Testis (tissue), 3 donors: ENCODE data around the gene ZXDC. TPM values are rescaled to one million over a fixed set of nuclear protein-coding genes. Genes with fewer than 3 reads are reported as not detected.
A peak's percentile ranks its signal among the peaks of the same experiment; 100 is the strongest.

Experiments used
- DNase-seq: peaks from one replicate; pipeline ENCODE4 v3.0.0-alpha.2; 2019
- H3K27ac ChIP-seq, 2 donors: fragments of 200-600 bp; sonication (generic); one replicate each; pipeline ENCODE4 v1.5.1; 2019
- H3K27me3 ChIP-seq: fragments of 200-600 bp; sonication (generic); one replicate; pipeline ENCODE4 v1.5.1; 2019
- H3K36me3 ChIP-seq: fragments of 200-600 bp; sonication (generic); one replicate; pipeline ENCODE4 v1.5.1; 2017; ENCODE audit warnings: low read depth; ENCODE audit errors: missing control alignments
- H3K4me1 ChIP-seq: fragments of 200-600 bp; sonication (generic); one replicate; pipeline ENCODE4 v1.5.1; 2019
- H3K4me3 ChIP-seq, 2 donors: fragments of 200-600 bp; sonication (generic); one replicate each; pipeline ENCODE4 v1.5.1; 2017 to 2019
- H3K9me3 ChIP-seq: fragments of 200-600 bp; sonication (generic); one replicate; pipeline ENCODE4 v1.5.1; 2017
- POLR2A ChIP-seq: fragments of 450-650 bp; IDR thresholded peaks from one replicate; pipeline ENCODE4 v1.6.1; 2017; ENCODE audit warnings: antibody characterized with exemption, mild to moderate bottlenecking, moderate library complexity
- WGBS, 2 donors: methylation state at CpG; one replicate each; pipeline ENCODE4 v1.1.5; 2018; 5-methylcytosine and 5-hydroxymethylcytosine counted together
- intact Hi-C: fragments of 100-400 bp; cut with DNase I; formaldehyde crosslinking; loops from one replicate; pipeline ENCODE4 v1.15.1; 2023; ENCODE audit warnings: low total_unique reads
- polyA plus RNA-seq: library from polyadenylated mRNA; stranded (reverse); fragments of 350-450 nt; fragmentation: Illumina TruSeq; extraction: RNeasy Lipid Tissue Mini Kit (QIAGEN cat#74804); gene quantifications from one replicate; pipeline ENCODE4 v1.2.3, GENCODE V29; 2014; ENCODE audit warnings: low read depth, low replicate concordance; ENCODE audit not compliant: insufficient read depth
- total RNA-seq, 2 donors: library from RNA; depleted of rRNA; stranded (reverse); fragments of >200 nt; gene quantifications; one replicate each; pipeline ENCODE4 v1.2.3, GENCODE V29; 2016
- TF ChIP-seq, protein P1 (sequence below), 3 experiments: fragments of 450-650 bp in 2 of 3; fragments of 200-600 bp in 1 of 3; sonication (generic) in 1 of 3; IDR thresholded peaks; one replicate each; pipeline ENCODE4 v1.5.1; 2016 to 2019; ENCODE audit warnings: antibody characterized with exemption in 3 of 3, mild to moderate bottlenecking in 2 of 3, moderate library complexity in 1 of 3

Gene ZXDC
- total and polyA plus RNA-seq, 3 donors from 2014 or later: 25.6 to 80.3 (median 78.9) TPM

DNA sequence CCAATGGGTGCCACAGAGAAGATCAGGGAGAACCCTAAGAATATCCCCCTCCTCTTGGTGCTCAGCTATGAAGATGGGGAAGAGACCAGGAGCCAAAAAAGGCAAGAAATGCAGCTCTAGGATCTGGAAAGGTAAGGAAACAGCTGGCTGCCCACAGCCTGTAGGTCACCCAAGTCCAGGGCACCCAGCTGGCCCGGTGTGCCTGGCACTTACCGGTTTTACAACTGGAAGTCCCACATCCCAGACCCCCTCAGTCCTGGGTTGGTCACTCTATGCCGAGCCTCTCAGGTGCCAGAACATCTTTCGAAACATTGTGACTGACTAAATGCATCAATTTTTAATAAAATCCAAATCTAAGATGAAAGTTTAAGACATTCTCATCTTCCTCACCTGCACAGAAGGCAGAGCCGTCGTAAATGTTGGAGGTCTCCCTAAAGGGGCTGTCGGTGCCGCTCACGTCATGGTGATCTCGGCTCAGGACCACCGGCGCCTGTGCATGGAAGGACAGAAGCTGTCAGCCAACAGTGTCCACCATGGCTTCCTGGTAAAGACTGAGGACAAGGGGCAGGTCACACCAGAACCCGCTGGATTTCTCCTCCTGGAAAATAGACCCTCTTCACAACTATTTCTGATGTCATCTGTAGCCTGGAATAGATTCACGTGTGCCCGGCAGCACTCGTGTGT, 13.3 kb upstream of the ZXDC start:
- no peak for DNase-seq
- H3K4me1 ChIP-seq: peaks cover 8% of the 10 kb centered on the region
- H3K36me3 ChIP-seq: no peaks in the 10 kb centered on the region
- no peaks in the 10 kb centered on the region for H3K9me3 ChIP-seq
- intact Hi-C loops: no loop called here
- H3K4me3 ChIP-seq: no peak overlapping the region
- H3K27ac ChIP-seq: no peak overlapping the region
- H3K27me3 ChIP-seq: no peaks in the 10 kb centered on the region
- whole genome bisulfite sequencing, 2 donors: 94 to 97% methylated on average over 16 of the region's 16 CpGs
- no peak for TF ChIP-seq POLR2A
- TF ChIP-seq, protein P1, sequence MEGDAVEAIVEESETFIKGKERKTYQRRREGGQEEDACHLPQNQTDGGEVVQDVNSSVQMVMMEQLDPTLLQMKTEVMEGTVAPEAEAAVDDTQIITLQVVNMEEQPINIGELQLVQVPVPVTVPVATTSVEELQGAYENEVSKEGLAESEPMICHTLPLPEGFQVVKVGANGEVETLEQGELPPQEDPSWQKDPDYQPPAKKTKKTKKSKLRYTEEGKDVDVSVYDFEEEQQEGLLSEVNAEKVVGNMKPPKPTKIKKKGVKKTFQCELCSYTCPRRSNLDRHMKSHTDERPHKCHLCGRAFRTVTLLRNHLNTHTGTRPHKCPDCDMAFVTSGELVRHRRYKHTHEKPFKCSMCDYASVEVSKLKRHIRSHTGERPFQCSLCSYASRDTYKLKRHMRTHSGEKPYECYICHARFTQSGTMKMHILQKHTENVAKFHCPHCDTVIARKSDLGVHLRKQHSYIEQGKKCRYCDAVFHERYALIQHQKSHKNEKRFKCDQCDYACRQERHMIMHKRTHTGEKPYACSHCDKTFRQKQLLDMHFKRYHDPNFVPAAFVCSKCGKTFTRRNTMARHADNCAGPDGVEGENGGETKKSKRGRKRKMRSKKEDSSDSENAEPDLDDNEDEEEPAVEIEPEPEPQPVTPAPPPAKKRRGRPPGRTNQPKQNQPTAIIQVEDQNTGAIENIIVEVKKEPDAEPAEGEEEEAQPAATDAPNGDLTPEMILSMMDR (IDR thresholded peaks at IDR 0.05): no peak

DNA sequence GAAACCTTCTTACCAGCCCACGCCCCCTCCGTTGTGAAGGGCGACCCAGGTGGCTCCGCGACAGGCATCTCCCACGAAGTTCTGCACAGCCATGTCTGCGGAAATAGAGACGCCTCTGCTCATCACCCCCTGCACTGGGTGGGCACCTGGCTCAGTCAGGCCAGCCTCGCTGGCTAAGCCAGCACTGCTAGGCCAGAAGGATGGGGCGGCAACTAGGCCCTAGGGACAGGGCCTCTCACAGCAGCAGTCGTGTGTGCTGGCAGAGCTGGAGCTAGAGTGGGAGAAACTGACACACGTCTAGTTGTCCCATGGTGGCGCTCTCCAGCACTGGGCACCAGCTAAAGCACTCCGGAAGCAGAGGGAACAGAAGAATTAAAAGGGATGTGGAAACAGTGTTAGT, 12.5 kb upstream of the ZXDC start:
- H3K27ac ChIP-seq: no peak overlapping the region
- no peak overlapping the region for H3K4me3 ChIP-seq
- no peaks in the 10 kb centered on the region for H3K9me3 ChIP-seq
- intact Hi-C loops: no loop called here
- H3K27me3 ChIP-seq: no peaks in the 10 kb centered on the region
- no peak for DNase-seq
- H3K36me3 ChIP-seq: no peaks in the 10 kb centered on the region
- H3K4me1 ChIP-seq: peaks cover 8% of the 10 kb centered on the region
- WGBS, 2 donors: 84 to 89% methylated on average over 14 of the region's 14 CpGs
- TF ChIP-seq POLR2A: no peak
- TF ChIP-seq, protein P1 (IDR thresholded peaks at IDR 0.05): no peak

DNA sequence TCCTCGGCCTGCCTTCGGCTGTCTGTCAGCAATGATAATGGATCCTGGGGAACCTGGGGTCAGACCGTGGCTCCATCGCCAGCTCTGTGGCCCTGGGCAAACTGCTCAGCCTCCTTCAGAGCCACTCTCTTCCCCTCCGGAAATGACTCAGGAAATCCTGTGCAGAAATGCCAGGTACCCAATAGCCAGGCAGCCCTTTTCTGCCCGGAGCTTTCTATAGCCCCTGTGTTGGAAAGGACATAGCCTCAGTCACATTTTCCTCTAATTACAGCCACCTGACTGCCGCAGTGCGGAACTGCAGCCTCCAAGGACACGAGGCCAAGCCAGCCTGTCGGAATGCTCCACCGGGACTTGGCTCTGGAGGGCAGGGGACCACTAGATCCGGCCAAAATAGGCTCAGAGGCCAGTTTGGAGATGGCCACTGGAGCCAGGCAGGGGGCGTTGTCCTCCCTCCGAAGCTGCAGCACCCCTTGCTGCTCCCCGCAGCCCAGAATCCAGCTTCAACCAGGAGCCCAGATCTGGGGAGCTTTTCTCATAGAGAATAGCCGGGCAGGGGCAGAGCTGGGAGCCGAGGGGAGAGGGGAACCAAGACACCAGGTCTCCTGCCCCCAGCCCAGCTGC, 11.6 kb upstream of the ZXDC start:
- TF ChIP-seq POLR2A: no peak
- TF ChIP-seq, protein P1 (IDR thresholded peaks at IDR 0.05): peak in 2 of 3 experiments; percentile 13 to 34
- H3K9me3 ChIP-seq: no peaks in the 10 kb centered on the region
- no peak overlapping the region for H3K27ac ChIP-seq
- 58 to 59% methylated on average over 8 to 17 of the region's 17 CpGs for WGBS, 2 donors
- no peaks in the 10 kb centered on the region for H3K27me3 ChIP-seq
- intact Hi-C loops: no loop called here
- DNase-seq: peak; percentile 51
- H3K36me3 ChIP-seq: no peaks in the 10 kb centered on the region
- H3K4me3 ChIP-seq: no peak overlapping the region
- H3K4me1 ChIP-seq: peaks cover 8% of the 10 kb centered on the region

DNA sequence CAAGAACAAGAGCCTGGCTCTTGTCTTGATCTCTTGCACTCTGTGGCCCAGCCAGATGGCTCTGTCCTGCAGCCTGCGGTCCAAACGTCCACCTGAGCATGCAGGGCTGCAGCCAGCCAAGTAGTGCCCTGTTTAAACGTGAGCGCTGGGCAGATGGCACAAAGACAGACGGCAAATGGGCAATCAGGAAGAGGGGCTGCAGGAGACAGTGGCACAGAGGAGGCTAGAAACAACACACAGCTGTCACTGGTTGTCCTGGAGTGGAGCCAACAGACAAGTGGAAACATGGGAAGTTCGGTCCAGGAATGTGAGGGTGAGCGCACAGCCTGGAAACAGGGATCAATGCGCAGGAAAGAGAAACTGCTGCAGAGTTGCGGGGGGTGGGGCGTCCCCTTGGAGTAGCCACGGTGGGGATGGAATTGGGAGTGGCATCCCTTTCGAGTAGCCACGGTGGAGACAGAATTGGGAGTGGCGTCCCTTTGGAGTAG, 10.7 kb upstream of the ZXDC start:
- TF ChIP-seq, protein P1 (IDR thresholded peaks at IDR 0.05): no peak
- no peak for TF ChIP-seq POLR2A
- Histone ChIP-seq H3K27me3 (no peaks in the 10 kb centered on the region), H3K36me3 (no peaks in the 10 kb centered on the region), H3K27ac (no peak overlapping the region), H3K9me3 (no peaks in the 10 kb centered on the region), H3K4me3 (no peak overlapping the region), H3K4me1 (peaks cover 8% of the 10 kb centered on the region)
- intact Hi-C loops: no loop called here
- no peak for DNase-seq
- 84 to 92% methylated on average over 14 of the region's 14 CpGs for WGBS, 2 donors
